Panc1 (cell line): ENCODE results near the gene TMEFF1. TPM values are rescaled to one million over a fixed set of nuclear protein-coding genes. Genes with fewer than 3 reads are reported as not detected.

ENCODE experiments used
- ATAC-seq: fragments of 200-7000 bp; cut with Tn5 transposase; 2 replicates; pipeline ENCODE4 v1.9.1; 2020; ENCODE audit warnings: mild to moderate bottlenecking, moderate library complexity
- BruUV-seq: library from RNA; stranded (reverse); fragments of 400-500 nt; replicated peaks from 2 replicates; lab custom pipeline; 2021; lab: Mats Ljungman, UMichigan
- CTCF ChIA-PET: fragments of 300-600 bp; sonication (Branson Sonifier 250); formaldehyde crosslinking; loops from one replicate; lab custom pipeline; 2022; ENCODE audit warnings: antibody characterized with exemption; lab: Charles Lee
- POLR2A ChIA-PET: fragments of 300-600 bp; sonication (Branson Sonifier 250); formaldehyde crosslinking; loops from one replicate; lab custom pipeline; 2022; ENCODE audit warnings: antibody characterized with exemption; lab: Charles Lee
- DNase-seq: peaks from one replicate; pipeline ENCODE4 v3.0.0-alpha.2; 2010; ENCODE audit warnings: low read depth, low spot score
- H3K27ac ChIP-seq: 2 replicates; pipeline ENCODE4 v1.5.1; 2011; ENCODE audit warnings: mild to moderate bottlenecking, low read length, inconsistent platforms
- H3K27me3 ChIP-seq: fragments of 200-500 bp; sonication (Bioruptor generic); 2 replicates; pipeline ENCODE4 v1.6.0; 2014; ENCODE audit warnings: low read length, inconsistent platforms; ENCODE audit not compliant: control insufficient read depth, insufficient read depth
- H3K36me3 ChIP-seq: fragments of 200-500 bp; sonication (Bioruptor generic); 2 replicates; pipeline ENCODE4 v1.5.1; 2014; ENCODE audit warnings: inconsistent platforms, mild to moderate bottlenecking, low read length, moderate library complexity; ENCODE audit not compliant: control insufficient read depth, insufficient read depth
- H3K4me1 ChIP-seq: 2 replicates; pipeline ENCODE4 v1.5.1; 2011; ENCODE audit warnings: inconsistent platforms, mild to moderate bottlenecking, low read length, moderate library complexity; ENCODE audit not compliant: control insufficient read depth, insufficient read depth
- H3K4me3 ChIP-seq, 2 experiments: 2 replicates each; pipeline ENCODE4 v1.5.1; 2011 to 2012; ENCODE audit warnings: low read depth in 2 of 2, low read length in 2 of 2, mild to moderate bottlenecking in 2 of 2, inconsistent platforms in 1 of 2, moderate library complexity in 1 of 2
- H3K9me3 ChIP-seq: fragments of 200-500 bp; sonication (Bioruptor generic); 2 replicates; pipeline ENCODE4 v1.5.1; 2014; ENCODE audit warnings: low read depth, mild to moderate bottlenecking, inconsistent platforms, low read length, moderate library complexity; ENCODE audit not compliant: control insufficient read depth, insufficient read depth
- POLR2AphosphoS5 ChIP-seq: IDR thresholded peaks from 2 replicates; pipeline ENCODE4 v1.6.1; 2012; ENCODE audit warnings: mild to moderate bottlenecking, low read depth, low read length, moderate library complexity
- SIN3A ChIP-seq: IDR thresholded peaks from 2 replicates; pipeline ENCODE4 v1.6.1; 2012; ENCODE audit warnings: low read depth, mild to moderate bottlenecking, low read length, moderate library complexity, borderline replicate concordance; ENCODE audit not compliant: insufficient read depth
- TCF7L2 ChIP-seq: IDR thresholded peaks from 2 replicates; pipeline ENCODE4 v1.6.1; 2011; ENCODE audit warnings: mild to moderate bottlenecking, low read depth, low read length, inconsistent platforms
- in situ Hi-C: cut with HindIII; loops from 2 replicates; pipeline ENCODE4 v1.10.0; 2016; ENCODE audit warnings: low sequenced_read_pairs, low pct_unique_long_range_greater_than_20kb
- intact Hi-C: fragments of 100-400 bp; cut with micrococcal nuclease; formaldehyde crosslinking; loops from one replicate; pipeline ENCODE4 v1.10.0; 2022; ENCODE audit not compliant: unreplicated experiment
- total RNA-seq: library from RNA; stranded (reverse); gene quantifications from one replicate; pipeline ENCODE4 v1.2.1, GENCODE V29; 2021; ENCODE audit not compliant: unreplicated experiment
- TF ChIP-seq, protein P1 (sequence below): fragments of 450-650 bp; IDR thresholded peaks from 2 replicates; pipeline ENCODE4 v1.5.1; 2017; ENCODE audit warnings: mild to moderate bottlenecking
- TF ChIP-seq, protein P2 (sequence below), 2 experiments: IDR thresholded peaks; 2 replicates each; pipeline ENCODE4 v1.6.1; 2011 to 2012; ENCODE audit warnings: low read depth in 2 of 2, control low read depth in 1 of 2, low read length in 1 of 2, mild to moderate bottlenecking in 1 of 2, moderate library complexity in 1 of 2; ENCODE audit not compliant: insufficient read depth in 1 of 2

Gene TMEFF1
- total RNA-seq, 1 experiment from 2014 or later, result 2.2 TPM

DNA sequence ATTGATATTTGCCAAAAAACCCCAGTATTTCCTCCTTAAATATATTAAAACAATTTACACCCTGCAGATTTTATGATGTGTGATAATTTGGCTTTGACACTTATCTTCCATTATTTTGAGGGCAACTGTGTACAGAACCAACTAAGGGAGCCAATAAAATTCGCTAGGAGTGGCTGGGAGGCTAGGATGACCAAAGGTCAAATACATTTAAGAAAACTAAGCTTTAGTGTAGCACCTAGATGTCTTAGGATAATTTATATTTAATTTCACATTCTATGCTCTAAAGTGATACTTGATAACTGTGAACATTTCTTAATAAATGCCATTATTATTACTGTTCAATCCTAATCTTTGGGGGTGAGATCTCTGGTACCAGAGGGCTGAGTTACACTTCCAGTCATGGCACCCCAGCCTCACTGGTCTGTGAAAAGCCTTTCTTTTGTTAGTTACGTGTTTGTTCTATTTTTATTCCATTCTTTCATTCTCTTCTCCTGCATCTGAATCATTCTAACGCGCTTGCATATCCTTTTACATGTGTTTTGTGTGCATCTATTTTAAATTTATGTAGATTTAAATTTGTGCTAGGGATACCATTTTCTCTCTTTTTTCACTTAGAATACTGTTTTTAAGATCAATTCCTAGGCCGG, 26.9 kb upstream of the TMEFF1 start:
- no TSS peak for BruUV-seq
- DNase-seq (no peak), ATAC-seq (no peak)
- intact Hi-C loops (no loop called here), in situ Hi-C loops (no loop called here)
- POLR2A ChIA-PET, result no interaction called here
- Histone ChIP-seq H3K36me3 (peaks cover 20% of the 10 kb centered on the region), H3K27me3 (no peaks in the 10 kb centered on the region), H3K27ac (no peak overlapping the region), H3K9me3 (no peaks in the 10 kb centered on the region), H3K4me1 (no peaks in the 10 kb centered on the region), H3K4me3 (no peak overlapping the region)
- TF ChIP-seq SIN3A (no peak), POLR2AphosphoS5 (no peak), TCF7L2 (no peak)
- TF ChIP-seq, protein P1, sequence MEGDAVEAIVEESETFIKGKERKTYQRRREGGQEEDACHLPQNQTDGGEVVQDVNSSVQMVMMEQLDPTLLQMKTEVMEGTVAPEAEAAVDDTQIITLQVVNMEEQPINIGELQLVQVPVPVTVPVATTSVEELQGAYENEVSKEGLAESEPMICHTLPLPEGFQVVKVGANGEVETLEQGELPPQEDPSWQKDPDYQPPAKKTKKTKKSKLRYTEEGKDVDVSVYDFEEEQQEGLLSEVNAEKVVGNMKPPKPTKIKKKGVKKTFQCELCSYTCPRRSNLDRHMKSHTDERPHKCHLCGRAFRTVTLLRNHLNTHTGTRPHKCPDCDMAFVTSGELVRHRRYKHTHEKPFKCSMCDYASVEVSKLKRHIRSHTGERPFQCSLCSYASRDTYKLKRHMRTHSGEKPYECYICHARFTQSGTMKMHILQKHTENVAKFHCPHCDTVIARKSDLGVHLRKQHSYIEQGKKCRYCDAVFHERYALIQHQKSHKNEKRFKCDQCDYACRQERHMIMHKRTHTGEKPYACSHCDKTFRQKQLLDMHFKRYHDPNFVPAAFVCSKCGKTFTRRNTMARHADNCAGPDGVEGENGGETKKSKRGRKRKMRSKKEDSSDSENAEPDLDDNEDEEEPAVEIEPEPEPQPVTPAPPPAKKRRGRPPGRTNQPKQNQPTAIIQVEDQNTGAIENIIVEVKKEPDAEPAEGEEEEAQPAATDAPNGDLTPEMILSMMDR, result no peak
- TF ChIP-seq, protein P2, sequence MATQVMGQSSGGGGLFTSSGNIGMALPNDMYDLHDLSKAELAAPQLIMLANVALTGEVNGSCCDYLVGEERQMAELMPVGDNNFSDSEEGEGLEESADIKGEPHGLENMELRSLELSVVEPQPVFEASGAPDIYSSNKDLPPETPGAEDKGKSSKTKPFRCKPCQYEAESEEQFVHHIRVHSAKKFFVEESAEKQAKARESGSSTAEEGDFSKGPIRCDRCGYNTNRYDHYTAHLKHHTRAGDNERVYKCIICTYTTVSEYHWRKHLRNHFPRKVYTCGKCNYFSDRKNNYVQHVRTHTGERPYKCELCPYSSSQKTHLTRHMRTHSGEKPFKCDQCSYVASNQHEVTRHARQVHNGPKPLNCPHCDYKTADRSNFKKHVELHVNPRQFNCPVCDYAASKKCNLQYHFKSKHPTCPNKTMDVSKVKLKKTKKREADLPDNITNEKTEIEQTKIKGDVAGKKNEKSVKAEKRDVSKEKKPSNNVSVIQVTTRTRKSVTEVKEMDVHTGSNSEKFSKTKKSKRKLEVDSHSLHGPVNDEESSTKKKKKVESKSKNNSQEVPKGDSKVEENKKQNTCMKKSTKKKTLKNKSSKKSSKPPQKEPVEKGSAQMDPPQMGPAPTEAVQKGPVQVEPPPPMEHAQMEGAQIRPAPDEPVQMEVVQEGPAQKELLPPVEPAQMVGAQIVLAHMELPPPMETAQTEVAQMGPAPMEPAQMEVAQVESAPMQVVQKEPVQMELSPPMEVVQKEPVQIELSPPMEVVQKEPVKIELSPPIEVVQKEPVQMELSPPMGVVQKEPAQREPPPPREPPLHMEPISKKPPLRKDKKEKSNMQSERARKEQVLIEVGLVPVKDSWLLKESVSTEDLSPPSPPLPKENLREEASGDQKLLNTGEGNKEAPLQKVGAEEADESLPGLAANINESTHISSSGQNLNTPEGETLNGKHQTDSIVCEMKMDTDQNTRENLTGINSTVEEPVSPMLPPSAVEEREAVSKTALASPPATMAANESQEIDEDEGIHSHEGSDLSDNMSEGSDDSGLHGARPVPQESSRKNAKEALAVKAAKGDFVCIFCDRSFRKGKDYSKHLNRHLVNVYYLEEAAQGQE (IDR thresholded peaks at IDR 0.05; ENCODE audit: insufficient read depth in 1 of 2, low read depth in 2 of 2, low read length in 1 of 2), result no peak
- CTCF ChIA-PET, result no interaction called here

DNA sequence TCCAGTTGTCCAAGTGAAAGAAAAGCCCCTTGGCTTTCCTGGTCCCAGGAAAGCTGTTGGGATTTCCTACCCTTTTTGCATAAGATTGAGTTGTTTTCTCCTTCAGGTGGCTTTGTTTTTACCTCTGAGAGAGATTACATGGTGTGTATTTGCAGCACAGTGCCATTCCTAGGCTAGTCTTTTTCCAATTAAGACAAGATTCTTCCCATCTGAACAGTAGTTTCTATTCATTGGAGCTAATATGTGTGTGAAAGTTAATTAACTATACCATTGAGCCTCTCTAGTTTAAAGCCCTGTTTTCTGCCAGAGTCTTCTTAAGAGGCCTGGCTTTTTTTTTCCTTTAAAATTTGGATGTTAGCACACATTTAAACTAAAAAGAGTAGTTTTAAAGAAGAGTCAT, 25.9 kb upstream of the TMEFF1 start:
- H3K27me3 ChIP-seq, result no peaks in the 10 kb centered on the region
- no peak overlapping the region for H3K4me3 ChIP-seq
- intact Hi-C loops, result no loop called here
- POLR2A ChIA-PET, result no interaction called here
- DNase-seq, result no peak
- no peak for TF ChIP-seq SIN3A
- TF ChIP-seq TCF7L2, result no peak
- no peak for TF ChIP-seq POLR2AphosphoS5
- TF ChIP-seq, protein P2 (IDR thresholded peaks at IDR 0.05; ENCODE audit: insufficient read depth in 1 of 2, low read depth in 2 of 2, low read length in 1 of 2), result no peak
- TF ChIP-seq, protein P1, result no peak
- no TSS peak for BruUV-seq
- CTCF ChIA-PET, result no interaction called here
- no peak for ATAC-seq
- H3K36me3 ChIP-seq, result peaks cover 18% of the 10 kb centered on the region
- in situ Hi-C loops, result no loop called here
- H3K4me1 ChIP-seq, result no peaks in the 10 kb centered on the region
- no peak overlapping the region for H3K27ac ChIP-seq
- H3K9me3 ChIP-seq, result no peaks in the 10 kb centered on the region
